Fibroblast of mammary gland (primary cell): ENCODE data around the gene GCNT2.
"Not testable (repeated sequence)": the region's sequence is repeated elsewhere in the genome, so short reads cannot be mapped to it uniquely, and the experiment has no call there.

Source experiments
- DNase-seq: peaks from one replicate; pipeline ENCODE4 v3.0.0-alpha.2; 2010; ENCODE audit warnings: low read depth
- H3K4me3 ChIP-seq: 2 replicates; pipeline ENCODE4 v1.5.1; 2011; ENCODE audit warnings: low read depth, mild to moderate bottlenecking, low read length, moderate library complexity; ENCODE audit not compliant: control insufficient read depth
- CTCF ChIP-seq: conservative IDR thresholded peaks from 2 replicates; pipeline ENCODE4 v1.5.1; 2011; ENCODE audit warnings: low read depth, low read length, inconsistent platforms; ENCODE audit not compliant: control insufficient read depth, insufficient read depth

Gene GCNT2

GRCh38 chr6:10609038-10609437 is 87.9 kb downstream of the GCNT2 start:
- H3K4me3 ChIP-seq, result no peak overlapping the region
- no peak for DNase-seq
- TF ChIP-seq CTCF, result no peak

GRCh38 chr6:10610289-10610688 is 89.1 kb downstream of the GCNT2 start:
- no peak for TF ChIP-seq CTCF
- peak; percentile 2 for DNase-seq
- no peak overlapping the region for H3K4me3 ChIP-seq

- no peak for TF ChIP-seq CTCF
- DNase-seq, result no peak
- no peak overlapping the region for H3K4me3 ChIP-seq
Observed at GRCh38 chr6:10612161-10612560, 91.0 kb downstream of the GCNT2 start.

GRCh38 chr6:10613077-10613476 is 91.9 kb downstream of the GCNT2 start:
- no peak overlapping the region for H3K4me3 ChIP-seq
- no peak for DNase-seq
- TF ChIP-seq CTCF, result no peak

GRCh38 chr6:10613723-10614122 is 92.6 kb downstream of the GCNT2 start:
- no peak for TF ChIP-seq CTCF
- no peak for DNase-seq
- H3K4me3 ChIP-seq, result no peak overlapping the region

- H3K4me3 ChIP-seq, result no peak overlapping the region
- DNase-seq, result no peak
- no peak for TF ChIP-seq CTCF
Observed at GRCh38 chr6:10615675-10616074, 94.5 kb downstream of the GCNT2 start.

GRCh38 chr6:10616266-10616665 is 95.1 kb downstream of the GCNT2 start:
- DNase-seq, H3K4me3 ChIP-seq: not testable (repeated sequence)
